Thymus (tissue), 11 donors: Measurements from ENCODE around the gene PRSS48. TPM values are rescaled to one million over a fixed set of nuclear protein-coding genes. Genes with fewer than 3 reads are reported as not detected.

ENCODE experiments used
- DNase-seq, 9 donors: peaks; one replicate each; pipeline ENCODE4 v3.0.0-alpha.2; 2013; ENCODE audit warnings: low spot score in 9 of 9, low read depth in 6 of 9, missing footprints in 1 of 9
- H3K27ac ChIP-seq, 2 donors: one replicate each; pipeline ENCODE4 v1.5.1; 2013; ENCODE audit warnings: control low read depth in 1 of 2, low read depth in 1 of 2, low read length in 1 of 2, mild to moderate bottlenecking in 1 of 2, moderate library complexity in 1 of 2
- H3K27me3 ChIP-seq, 2 donors: one replicate each; pipeline ENCODE4 v1.5.1; 2013; ENCODE audit warnings: low read length in 1 of 2; ENCODE audit not compliant: control insufficient read depth in 2 of 2, insufficient read depth in 1 of 2
- H3K36me3 ChIP-seq, 2 donors: one replicate each; pipeline ENCODE4 v1.5.1; 2013; ENCODE audit warnings: low read length in 1 of 2, mild to moderate bottlenecking in 1 of 2, moderate library complexity in 1 of 2; ENCODE audit not compliant: control insufficient read depth in 2 of 2, insufficient read depth in 2 of 2
- H3K4me1 ChIP-seq, 2 donors: one replicate each; pipeline ENCODE4 v1.5.1; 2013; ENCODE audit warnings: low read length in 2 of 2; ENCODE audit not compliant: control insufficient read depth in 2 of 2, insufficient read depth in 2 of 2
- H3K4me3 ChIP-seq, 2 donors: one replicate each; pipeline ENCODE4 v1.5.1; 2013; ENCODE audit warnings: low read length in 2 of 2, control low read depth in 1 of 2, mild to moderate bottlenecking in 1 of 2
- H3K9me3 ChIP-seq, 2 donors: one replicate each; pipeline ENCODE4 v1.5.1; 2013; ENCODE audit warnings: low read length in 1 of 2, mild to moderate bottlenecking in 1 of 2; ENCODE audit not compliant: control insufficient read depth in 2 of 2, insufficient read depth in 1 of 2
- WGBS: extraction: QIAGEN DNeasy Blood & Tissue Kit; methylation state at CpG from one replicate; pipeline ENCODE4 v1.1.7; 2013; 5-methylcytosine and 5-hydroxymethylcytosine counted together
- polyA plus RNA-seq: library from polyadenylated mRNA; stranded (reverse); fragments of 200-250 nt; gene quantifications from one replicate; pipeline ENCODE4 v1.2.3, GENCODE V29; 2013
- total RNA-seq: library from RNA; stranded (reverse); fragments of 120-200 nt; gene quantifications from one replicate; pipeline ENCODE4 v1.2.4, GENCODE V29; 2013
- donor health status: healthy.

Gene PRSS48
- total and polyA plus RNA-seq, 2 donors, result 0.07 TPM; not detected in 1

DNA sequence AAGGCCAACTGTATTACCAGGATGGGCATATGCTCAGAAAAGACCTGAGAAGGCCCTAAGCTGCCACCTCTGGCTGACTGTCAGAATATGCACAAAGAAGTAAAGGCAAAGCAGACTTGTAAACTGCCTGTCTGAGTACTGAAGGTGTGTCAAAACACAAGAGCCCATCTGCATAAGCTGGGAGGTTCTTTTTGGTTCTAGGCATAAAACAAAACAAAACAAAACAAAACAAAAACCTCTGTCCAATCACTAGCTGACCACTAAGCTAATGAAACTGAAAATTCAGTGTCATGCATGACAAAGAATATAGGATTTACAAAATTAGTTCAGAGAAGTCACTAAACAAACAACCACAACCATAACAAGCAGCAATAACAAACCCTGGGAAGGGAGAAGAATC is 27.8 kb downstream of the PRSS48 start:
- no peak for DNase-seq
- H3K36me3 ChIP-seq, result no peaks in the 10 kb centered on the region
- H3K27ac ChIP-seq, result no peak overlapping the region
- H3K9me3 ChIP-seq, result no peaks in the 10 kb centered on the region
- H3K27me3 ChIP-seq, result no peaks in the 10 kb centered on the region
- H3K4me3 ChIP-seq, result no peak overlapping the region
- no peaks in the 10 kb centered on the region for H3K4me1 ChIP-seq

GRCh38 chr4:151310124-151310728 is 33.3 kb downstream of the PRSS48 start:
- Histone ChIP-seq H3K27ac (no peak overlapping the region), H3K4me1 (no peaks in the 10 kb centered on the region), H3K4me3 (no peak overlapping the region), H3K9me3 (no peaks in the 10 kb centered on the region), H3K27me3 (no peaks in the 10 kb centered on the region), H3K36me3 (no peaks in the 10 kb centered on the region)
- DNase-seq, result no peak
- whole genome bisulfite sequencing, result 95% methylated on average over 5 of the region's 5 CpGs

DNA sequence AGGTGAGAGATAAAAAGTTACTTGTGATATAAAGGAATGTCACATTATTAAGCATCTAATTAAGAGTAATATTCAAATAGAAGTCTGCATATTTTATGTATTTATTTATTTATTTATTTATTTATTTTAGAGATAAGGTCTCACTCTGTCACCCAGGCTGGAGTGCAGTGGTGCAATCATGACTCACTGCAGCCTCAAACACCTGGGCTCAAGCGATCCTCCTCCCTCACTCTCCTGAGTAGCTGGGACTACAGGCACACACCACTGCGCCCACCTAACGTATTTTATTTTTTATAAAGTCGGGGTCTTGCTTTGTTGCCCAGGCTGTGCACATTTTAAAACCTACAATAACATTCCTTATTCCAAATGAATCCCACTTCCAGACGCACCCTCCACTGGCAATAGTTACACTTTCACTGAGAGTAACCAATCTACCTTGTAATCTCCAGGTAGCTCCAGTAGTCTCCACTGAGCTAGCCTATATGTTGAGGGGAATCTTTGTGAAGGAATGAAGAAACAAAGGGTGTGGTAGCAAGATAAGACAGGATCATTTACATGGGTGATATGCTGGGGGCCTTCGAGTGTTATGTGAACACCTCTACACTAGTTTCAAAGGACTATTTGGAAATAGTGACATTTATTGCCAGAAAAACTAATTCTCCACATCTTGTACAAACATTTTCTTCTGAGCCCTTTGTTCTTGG is 36.5 kb downstream of the PRSS48 start:
- Histone ChIP-seq H3K4me1 (no peaks in the 10 kb centered on the region), H3K27me3 (no peaks in the 10 kb centered on the region), H3K9me3 (no peaks in the 10 kb centered on the region), H3K36me3 (no peaks in the 10 kb centered on the region), H3K27ac (no peak overlapping the region), H3K4me3 (no peak overlapping the region)
- WGBS, result 97% methylated on average over 6 of the region's 6 CpGs
- no peak for DNase-seq

GRCh38 chr4:151314010-151314355 is 37.0 kb downstream of the PRSS48 start:
- Histone ChIP-seq H3K27ac (no peak overlapping the region), H3K36me3 (no peaks in the 10 kb centered on the region)

DNA sequence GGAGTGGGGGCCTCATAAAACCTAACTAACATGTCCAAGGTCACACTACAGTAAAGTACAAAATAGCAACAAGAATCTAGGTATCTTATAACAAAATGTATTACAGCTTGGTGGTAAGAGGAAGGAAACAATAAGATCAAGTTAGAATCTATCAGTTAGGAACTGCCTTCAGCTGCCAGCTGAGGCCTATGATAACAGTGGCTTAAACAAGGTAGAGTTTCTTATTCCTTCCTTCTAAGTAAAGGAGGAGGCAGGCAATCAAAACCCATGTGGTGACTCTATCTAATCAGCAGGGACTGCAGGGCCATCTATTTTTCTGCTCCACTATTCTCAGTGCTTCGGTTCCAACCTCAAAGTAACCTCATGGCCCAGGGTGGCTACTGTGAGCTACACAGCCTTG is 37.5 kb downstream of the PRSS48 start:
- DNase-seq, result no peak
- H3K36me3 ChIP-seq, result no peaks in the 10 kb centered on the region
- no peaks in the 10 kb centered on the region for H3K4me1 ChIP-seq
- 95% methylated on average over 1 of the region's 1 CpG for WGBS
- H3K27me3 ChIP-seq, result no peaks in the 10 kb centered on the region
- no peak overlapping the region for H3K4me3 ChIP-seq
- no peaks in the 10 kb centered on the region for H3K9me3 ChIP-seq
- H3K27ac ChIP-seq, result no peak overlapping the region

More at GRCh38 chr4:151314010-151314355, 37.0 kb downstream of the PRSS48 start:
- WGBS, result 96% methylated on average over 1 of the region's 1 CpG
- Histone ChIP-seq H3K4me1 (no peaks in the 10 kb centered on the region), H3K27me3 (no peaks in the 10 kb centered on the region), H3K9me3 (no peaks in the 10 kb centered on the region), H3K4me3 (no peak overlapping the region)
- no peak for DNase-seq

DNA sequence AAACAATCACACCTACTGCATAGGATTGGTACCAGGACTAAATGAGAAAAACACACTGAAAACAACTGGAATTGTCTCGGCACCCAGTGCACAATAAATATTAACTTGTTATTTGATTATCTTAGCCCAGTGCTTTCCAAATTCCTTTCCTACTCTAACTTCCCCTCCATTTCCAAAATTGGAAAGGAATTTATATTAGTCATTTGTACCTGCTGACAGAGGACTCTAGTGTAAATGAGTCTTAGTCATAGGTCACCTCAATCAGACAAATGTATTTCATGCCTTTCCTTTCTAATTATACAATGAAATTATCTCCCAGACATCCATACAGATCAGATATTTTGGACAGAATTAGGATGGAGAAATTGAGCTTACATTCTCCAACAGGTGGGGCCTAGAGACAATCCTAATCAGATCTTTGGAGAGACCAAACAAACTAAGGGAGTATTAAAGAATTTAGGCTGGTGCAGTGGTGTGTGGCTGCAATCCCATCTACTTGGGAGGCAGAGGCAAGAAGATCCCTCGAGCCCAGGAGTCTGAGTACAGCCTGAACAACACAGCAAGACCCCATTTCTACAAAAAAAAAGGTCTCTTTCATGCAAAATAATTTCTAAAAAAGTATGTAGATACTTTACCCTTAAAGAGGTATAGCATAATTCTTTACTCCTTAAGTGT is 38.4 kb downstream of the PRSS48 start:
- WGBS, result 84% methylated on average over 2 of the region's 2 CpGs

GRCh38 chr4:151316645-151317044 is 39.7 kb downstream of the PRSS48 start:
- Histone ChIP-seq H3K9me3 (no peaks in the 10 kb centered on the region), H3K4me3 (no peak overlapping the region), H3K36me3 (no peaks in the 10 kb centered on the region), H3K4me1 (no peaks in the 10 kb centered on the region), H3K27me3 (peaks cover 0 to 5% of the 10 kb centered on the region in 2 donors), H3K27ac (no peak overlapping the region)
- no peak for DNase-seq
- WGBS, result 82% methylated on average over 2 of the region's 2 CpGs

More for the DNA sequence above, 38.4 kb downstream of the PRSS48 start:
- Histone ChIP-seq H3K4me3 (no peak overlapping the region), H3K36me3 (no peaks in the 10 kb centered on the region), H3K27me3 (no peaks in the 10 kb centered on the region), H3K9me3 (no peaks in the 10 kb centered on the region), H3K27ac (no peak overlapping the region), H3K4me1 (no peaks in the 10 kb centered on the region)
- DNase-seq, result no peak

- Histone ChIP-seq H3K9me3 (no peaks in the 10 kb centered on the region), H3K4me1 (no peaks in the 10 kb centered on the region), H3K27me3 (peaks cover 3 to 19% of the 10 kb centered on the region in 2 donors), H3K27ac (no peak overlapping the region), H3K4me3 (no peak overlapping the region), H3K36me3 (no peaks in the 10 kb centered on the region)
- no peak for DNase-seq
- WGBS, result 100% methylated on average over 1 of the region's 1 CpG
These were observed 41.5 kb downstream of the PRSS48 start for GRCh38 chr4:151318307-151319006.

GRCh38 chr4:151319490-151319889 is 42.5 kb downstream of the PRSS48 start:
- H3K4me3 ChIP-seq, result no peak overlapping the region
- WGBS, result 98% methylated on average over 1 of the region's 1 CpG
- H3K27me3 ChIP-seq, result peaks cover 12 to 29% of the 10 kb centered on the region in 2 donors
- no peak overlapping the region for H3K27ac ChIP-seq
- H3K36me3 ChIP-seq, result no peaks in the 10 kb centered on the region
- no peaks in the 10 kb centered on the region for H3K4me1 ChIP-seq
- no peaks in the 10 kb centered on the region for H3K9me3 ChIP-seq
- no peak for DNase-seq
